PC-3 (cell line): ENCODE results near the gene DENND1B. TPM values are rescaled to one million over a fixed set of nuclear protein-coding genes. Genes with fewer than 3 reads are reported as not detected.

Experiments
- ATAC-seq: fragments of 200-7000 bp; cut with Tn5 transposase; 2 replicates; pipeline ENCODE4 v1.9.1; 2020; ENCODE audit warnings: mild to moderate bottlenecking, moderate library complexity
- BruUV-seq: library from RNA; stranded (reverse); fragments of 400-500 nt; replicated peaks from 2 replicates; lab custom pipeline; 2021; lab: Mats Ljungman, UMichigan
- CTCF ChIA-PET: fragments of 300-600 bp; sonication (Branson Sonifier 250); formaldehyde crosslinking; loops from one replicate; lab custom pipeline; 2022; ENCODE audit warnings: antibody characterized with exemption; lab: Charles Lee
- POLR2A ChIA-PET: fragments of 300-600 bp; sonication (Branson Sonifier 250); formaldehyde crosslinking; loops from one replicate; lab custom pipeline; 2022; ENCODE audit warnings: antibody characterized with exemption; ENCODE audit not compliant: unreplicated experiment; lab: Charles Lee
- DNase-seq: peaks from one replicate; pipeline ENCODE4 v3.0.0-alpha.2; 2015
- H2AFZ ChIP-seq: fragments of 300-600 bp; sonication (generic); 2 replicates; pipeline ENCODE4 v1.6.0; 2016; ENCODE audit warnings: antibody characterized with exemption, low read length
- H3F3A ChIP-seq: fragments of 300-600 bp; sonication (generic); one replicate; pipeline ENCODE4 v1.6.0; 2017; ENCODE audit warnings: antibody characterized with exemption, low read length, control low read depth, mild to moderate bottlenecking; ENCODE audit not compliant: unreplicated experiment
- H3K27ac ChIP-seq: fragments of 300-600 bp; sonication (generic); 2 replicates; pipeline ENCODE4 v1.5.1; 2016; ENCODE audit warnings: mild to moderate bottlenecking, low read length
- H3K27me3 ChIP-seq: fragments of 300-600 bp; sonication (generic); 2 replicates; pipeline ENCODE4 v1.6.1; 2016; ENCODE audit warnings: low read length, mixed read lengths
- H3K36me3 ChIP-seq: fragments of 300-600 bp; sonication (generic); 2 replicates; pipeline ENCODE4 v1.6.1; 2016; ENCODE audit warnings: low read depth, mixed run types, low read length, mixed read lengths
- H3K4me1 ChIP-seq: fragments of 300-600 bp; sonication (generic); 2 replicates; pipeline ENCODE4 v1.5.1; 2016; ENCODE audit warnings: low read length; ENCODE audit not compliant: insufficient read depth
- H3K4me2 ChIP-seq: fragments of 300-600 bp; sonication (generic); 2 replicates; pipeline ENCODE4 v1.6.0; 2016; ENCODE audit warnings: low read length
- H3K4me3 ChIP-seq: fragments of 300-600 bp; sonication (generic); 2 replicates; pipeline ENCODE4 v1.5.1; 2016; ENCODE audit warnings: mild to moderate bottlenecking, low read length, mixed read lengths
- H3K79me2 ChIP-seq: fragments of 300-600 bp; sonication (generic); 2 replicates; pipeline ENCODE4 v1.6.1; 2017; ENCODE audit warnings: low read length, mixed read lengths
- H3K9ac ChIP-seq: fragments of 300-600 bp; sonication (generic); 2 replicates; pipeline ENCODE4 v1.6.0; 2016; ENCODE audit warnings: mild to moderate bottlenecking, low read length
- H3K9me2 ChIP-seq: fragments of 300-600 bp; sonication (generic); replicated peaks from 2 replicates; pipeline ENCODE4 v1.6.1; 2016; ENCODE audit warnings: mixed run types, low read length, mixed read lengths
- H3K9me3 ChIP-seq: fragments of 300-600 bp; sonication (generic); 2 replicates; pipeline ENCODE4 v1.6.1; 2016; ENCODE audit warnings: low read length, mixed read lengths
- H4K20me1 ChIP-seq: fragments of 300-600 bp; sonication (generic); 2 replicates; pipeline ENCODE4 v1.6.1; 2016; ENCODE audit warnings: low read length, mixed read lengths
- EZH2 ChIP-seq: fragments of 300-600 bp; sonication (generic); IDR thresholded peaks from one replicate; pipeline ENCODE4 v1.6.1; 2017; ENCODE audit warnings: antibody characterized with exemption, mild to moderate bottlenecking, low read length; ENCODE audit not compliant: unreplicated experiment
- EZH2phosphoT487 ChIP-seq: fragments of 300-600 bp; sonication (generic); IDR thresholded peaks from 2 replicates; pipeline ENCODE4 v1.6.1; 2018; ENCODE audit warnings: mild to moderate bottlenecking, antibody characterized with exemption, low read length, borderline replicate concordance
- intact Hi-C: fragments of 100-400 bp; cut with micrococcal nuclease; formaldehyde crosslinking; loops from 2 replicates; pipeline ENCODE4 v1.9.0; 2023
- total RNA-seq: library from RNA; depleted of rRNA; stranded (reverse); fragments of >200 nt; gene quantifications from 2 replicates; pipeline ENCODE4 v1.2.3, GENCODE V29; 2014
- TF ChIP-seq, protein P1 (sequence below): fragments of 300-600 bp; sonication (generic); conservative IDR thresholded peaks from 2 replicates; pipeline ENCODE4 v1.5.1; 2017; ENCODE audit warnings: antibody characterized with exemption, low read depth, mild to moderate bottlenecking, low read length

Gene DENND1B
- total RNA-seq, 1 experiment from 2014 or later: 7.4 TPM

DNA sequence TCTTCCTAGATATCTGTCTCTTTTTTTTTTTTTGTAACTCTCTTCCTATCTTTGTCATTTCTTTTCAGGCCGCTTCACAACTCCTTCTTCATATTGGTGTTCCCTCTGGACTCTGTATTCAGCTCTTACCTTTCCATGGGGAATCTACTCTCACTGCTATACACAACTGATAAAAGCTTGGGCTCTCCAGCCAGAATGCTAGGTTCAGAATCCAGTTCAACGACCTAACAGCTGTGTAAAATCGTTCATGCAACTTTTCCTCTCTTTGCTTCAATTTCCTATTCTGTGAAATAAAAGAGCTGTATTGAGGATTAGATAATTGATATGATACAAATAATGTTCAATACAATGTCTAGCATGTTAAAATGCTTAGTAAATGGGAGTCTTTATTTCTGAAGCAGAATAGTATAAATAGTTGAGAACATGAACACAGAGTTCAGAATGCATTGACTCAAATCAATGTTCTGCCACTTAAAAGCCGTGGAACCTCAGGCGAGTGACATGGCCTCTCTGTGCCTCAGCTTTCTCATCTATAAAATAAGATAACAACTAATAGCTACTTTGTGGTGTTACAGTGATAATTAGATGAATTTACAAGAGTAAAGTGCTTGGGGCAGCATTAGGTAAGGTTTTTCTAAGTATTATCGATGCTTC, 88.5 kb downstream of the DENND1B start:
- Histone ChIP-seq H3K27me3 (no peaks in the 10 kb centered on the region), H3K27ac (no peak overlapping the region), H2AFZ (no peak overlapping the region), H3F3A (no peaks in the 10 kb centered on the region), H3K9me2 (no peaks in the 10 kb centered on the region), H3K4me3 (no peak overlapping the region), H3K79me2 (no peaks in the 10 kb centered on the region), H3K36me3 (peaks cover 6% of the 10 kb centered on the region; the same call in 1 of the 2 replicates), H4K20me1 (no peaks in the 10 kb centered on the region), H3K4me2 (no peak overlapping the region), H3K9me3 (no peaks in the 10 kb centered on the region), H3K4me1 (no peaks in the 10 kb centered on the region), H3K9ac (no peak overlapping the region)
- ChIA-PET CTCF (no interaction called here), POLR2A (interaction anchor here (0.6 kb wide), 1 partner anchor 11 kb away, joined by 5 read pairs; no protein-coding TSS in a partner anchor)
- TF ChIP-seq EZH2phosphoT487: no peak
- TF ChIP-seq, protein P1, sequence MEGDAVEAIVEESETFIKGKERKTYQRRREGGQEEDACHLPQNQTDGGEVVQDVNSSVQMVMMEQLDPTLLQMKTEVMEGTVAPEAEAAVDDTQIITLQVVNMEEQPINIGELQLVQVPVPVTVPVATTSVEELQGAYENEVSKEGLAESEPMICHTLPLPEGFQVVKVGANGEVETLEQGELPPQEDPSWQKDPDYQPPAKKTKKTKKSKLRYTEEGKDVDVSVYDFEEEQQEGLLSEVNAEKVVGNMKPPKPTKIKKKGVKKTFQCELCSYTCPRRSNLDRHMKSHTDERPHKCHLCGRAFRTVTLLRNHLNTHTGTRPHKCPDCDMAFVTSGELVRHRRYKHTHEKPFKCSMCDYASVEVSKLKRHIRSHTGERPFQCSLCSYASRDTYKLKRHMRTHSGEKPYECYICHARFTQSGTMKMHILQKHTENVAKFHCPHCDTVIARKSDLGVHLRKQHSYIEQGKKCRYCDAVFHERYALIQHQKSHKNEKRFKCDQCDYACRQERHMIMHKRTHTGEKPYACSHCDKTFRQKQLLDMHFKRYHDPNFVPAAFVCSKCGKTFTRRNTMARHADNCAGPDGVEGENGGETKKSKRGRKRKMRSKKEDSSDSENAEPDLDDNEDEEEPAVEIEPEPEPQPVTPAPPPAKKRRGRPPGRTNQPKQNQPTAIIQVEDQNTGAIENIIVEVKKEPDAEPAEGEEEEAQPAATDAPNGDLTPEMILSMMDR: no peak
- TF ChIP-seq EZH2: no peak
- DNase-seq (no peak), ATAC-seq (no peak)
- BruUV-seq: no TSS peak
- intact Hi-C loops: no loop called here

DNA sequence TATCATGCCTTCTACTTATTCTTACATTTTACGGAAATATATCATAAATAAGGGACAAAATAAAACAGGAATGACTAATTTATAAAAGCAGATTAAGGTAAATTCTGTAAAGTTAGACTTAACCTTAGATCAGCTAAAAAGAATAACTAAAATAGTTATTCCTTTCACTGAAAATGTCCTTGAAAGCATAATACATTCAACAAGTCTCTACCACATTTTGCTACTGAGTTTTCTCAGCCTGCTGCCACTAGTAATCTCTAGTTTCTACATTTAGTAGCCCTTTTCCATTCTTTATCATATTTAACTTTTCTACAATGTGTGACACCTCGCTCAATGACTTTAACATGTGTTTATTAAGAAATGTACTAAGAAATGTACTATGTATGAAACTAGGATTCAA, 89.0 kb downstream of the DENND1B start:
- intact Hi-C loops: no loop called here
- no peak for DNase-seq
- Histone ChIP-seq H3K9me3 (no peaks in the 10 kb centered on the region), H3K36me3 (peaks cover 6% of the 10 kb centered on the region; the same call in 1 of the 2 replicates), H3K9ac (no peak overlapping the region), H3K27ac (no peak overlapping the region), H3K4me1 (no peaks in the 10 kb centered on the region), H3K9me2 (no peaks in the 10 kb centered on the region), H3K4me2 (no peak overlapping the region), H3K27me3 (no peaks in the 10 kb centered on the region), H2AFZ (no peak overlapping the region), H4K20me1 (no peaks in the 10 kb centered on the region), H3K4me3 (no peak overlapping the region), H3F3A (no peaks in the 10 kb centered on the region), H3K79me2 (no peaks in the 10 kb centered on the region)
- ChIA-PET CTCF (no interaction called here), POLR2A (interaction anchor here (0.6 kb wide), 1 partner anchor 11 kb away, joined by 5 read pairs; no protein-coding TSS in a partner anchor)
- no peak for ATAC-seq
- TF ChIP-seq EZH2 (no peak), EZH2phosphoT487 (no peak)
- TF ChIP-seq, protein P1: no peak
- no TSS peak for BruUV-seq

DNA sequence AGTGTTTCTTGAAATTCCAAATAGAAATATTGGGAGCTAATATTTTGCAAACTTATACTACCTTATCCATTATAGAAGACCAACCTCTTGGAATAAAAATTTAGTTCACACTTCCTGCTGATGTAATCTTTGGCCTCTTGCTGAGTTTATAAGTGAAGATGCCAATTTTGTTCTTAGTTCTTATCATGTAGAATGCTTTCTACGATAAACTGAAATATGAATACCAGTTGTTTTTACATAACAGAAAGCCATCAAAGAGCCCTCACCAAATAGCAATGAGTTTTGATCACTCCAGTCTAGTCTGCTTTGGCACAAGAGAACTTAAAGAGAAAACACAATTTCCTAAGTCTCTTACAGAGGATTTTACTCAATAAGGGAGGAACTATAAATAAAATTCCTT, 89.5 kb downstream of the DENND1B start:
- H3K79me2 ChIP-seq: no peaks in the 10 kb centered on the region
- H3K27ac ChIP-seq: no peak overlapping the region
- H3K4me1 ChIP-seq: no peaks in the 10 kb centered on the region
- ChIA-PET CTCF (no interaction called here), POLR2A (no interaction called here)
- H3K9me2 ChIP-seq: no peaks in the 10 kb centered on the region
- peaks cover 6% of the 10 kb centered on the region; the same call in 1 of the 2 replicates for H3K36me3 ChIP-seq
- no peak overlapping the region for H3K4me2 ChIP-seq
- H3K9me3 ChIP-seq: no peaks in the 10 kb centered on the region
- H3K9ac ChIP-seq: no peak overlapping the region
- BruUV-seq: no TSS peak
- H3K4me3 ChIP-seq: no peak overlapping the region
- no peaks in the 10 kb centered on the region for H4K20me1 ChIP-seq
- TF ChIP-seq EZH2phosphoT487 (no peak), EZH2 (no peak)
- TF ChIP-seq, protein P1: no peak
- no peaks in the 10 kb centered on the region for H3K27me3 ChIP-seq
- ATAC-seq (no peak), DNase-seq (no peak)
- no peak overlapping the region for H2AFZ ChIP-seq
- H3F3A ChIP-seq: no peaks in the 10 kb centered on the region
- intact Hi-C loops: no loop called here
